Hepatocyte (in vitro differentiated cells): ENCODE results near the gene CTXN2. TPM values are rescaled to one million over a fixed set of nuclear protein-coding genes. Genes with fewer than 3 reads are reported as not detected.

Experiments used
- DNase-seq: peaks from one replicate; pipeline ENCODE4 v3.0.0-alpha.2; 2016; ENCODE audit warnings: low spot score
- H2AFZ ChIP-seq: fragments of 200-600 bp; sonication (generic); 2 replicates; pipeline ENCODE4 v1.6.0; 2016; ENCODE audit warnings: antibody characterized with exemption, mild to moderate bottlenecking
- H3K27ac ChIP-seq: fragments of 200-600 bp; sonication (generic); 2 replicates; pipeline ENCODE4 v1.5.1; 2016; ENCODE audit warnings: mild to moderate bottlenecking
- H3K27me3 ChIP-seq: fragments of 200-600 bp; sonication (generic); 2 replicates; pipeline ENCODE4 v1.6.1; 2016
- H3K36me3 ChIP-seq: fragments of 200-600 bp; sonication (generic); replicated peaks from 2 replicates; pipeline ENCODE4 v1.5.1; 2016; ENCODE audit warnings: low read depth; ENCODE audit not compliant: insufficient read depth
- H3K4me1 ChIP-seq: fragments of 200-600 bp; sonication (generic); 2 replicates; pipeline ENCODE4 v1.5.1; 2016; ENCODE audit warnings: mild to moderate bottlenecking, moderate library complexity; ENCODE audit not compliant: insufficient read depth
- H3K4me2 ChIP-seq: fragments of 200-600 bp; sonication (generic); 2 replicates; pipeline ENCODE4 v1.6.0; 2016
- H3K4me3 ChIP-seq: fragments of 200-600 bp; sonication (generic); 2 replicates; pipeline ENCODE4 v1.5.1; 2016; ENCODE audit warnings: mild to moderate bottlenecking
- H3K79me2 ChIP-seq: fragments of 200-600 bp; sonication (generic); 2 replicates; pipeline ENCODE4 v1.6.0; 2017; ENCODE audit warnings: mild to moderate bottlenecking
- H3K9me2 ChIP-seq: fragments of 200-600 bp; sonication (generic); replicated peaks from 2 replicates; pipeline ENCODE4 v1.6.0; 2017; ENCODE audit warnings: mild to moderate bottlenecking; ENCODE audit not compliant: insufficient read depth
- H3K9me3 ChIP-seq: fragments of 200-600 bp; sonication (generic); 2 replicates; pipeline ENCODE4 v1.5.1; 2016; ENCODE audit warnings: low read depth, mild to moderate bottlenecking
- H4K20me1 ChIP-seq: fragments of 200-600 bp; sonication (generic); 2 replicates; pipeline ENCODE4 v1.6.0; 2016; ENCODE audit warnings: mild to moderate bottlenecking; ENCODE audit not compliant: insufficient read depth, poor library complexity, severe bottlenecking
- CTCF ChIP-seq: fragments of 200-600 bp; sonication (generic); IDR thresholded peaks from 2 replicates; pipeline ENCODE4 v1.5.1; 2016; ENCODE audit warnings: antibody characterized with exemption, mild to moderate bottlenecking; ENCODE audit not compliant: poor library complexity
- EZH2 ChIP-seq: fragments of 200-600 bp; sonication (generic); IDR thresholded peaks from 2 replicates; pipeline ENCODE4 v1.6.1; 2016; ENCODE audit warnings: antibody characterized with exemption, mild to moderate bottlenecking, borderline replicate concordance
- EZH2phosphoT487 ChIP-seq: fragments of 200-600 bp; sonication (generic); IDR thresholded peaks from one replicate; pipeline ENCODE4 v1.6.1; 2018; ENCODE audit warnings: antibody characterized with exemption, mild to moderate bottlenecking, low read depth, moderate library complexity; ENCODE audit not compliant: unreplicated experiment, severe bottlenecking
- WGBS: methylation state at CpG from one replicate; pipeline ENCODE4 v1.1.6; 2016; ENCODE audit warnings: low lambda C conversion rate; ENCODE audit errors: missing lambda C conversion rate; 5-methylcytosine and 5-hydroxymethylcytosine counted together
- polyA plus RNA-seq: library from polyadenylated mRNA; unstranded; fragments of >200 nt; fragmentation: Nextera tagmentation; extraction: Ambion mirVana; gene quantifications from 2 replicates; pipeline ENCODE4 v1.2.1, GENCODE V29; 2016
- total RNA-seq: library from RNA; depleted of rRNA; stranded (reverse); fragments of >200 nt; gene quantifications from 2 replicates; pipeline ENCODE4 v1.2.3, GENCODE V29; 2014

The CTXN2 gene
- total and polyA plus RNA-seq, 2 experiments from 2014 or later = not detected

GRCh38 chr15:48225771-48226170 lies 34.3 kb downstream of the CTXN2 start:
- Histone ChIP-seq H3K27me3 (peaks cover 10% of the 10 kb centered on the region), H3K27ac (no peak overlapping the region), H3K4me1 (no peaks in the 10 kb centered on the region), H3K9me2 (no peaks in the 10 kb centered on the region), H3K79me2 (no peaks in the 10 kb centered on the region), H2AFZ (no peak overlapping the region), H3K4me3 (no peak overlapping the region), H3K36me3 (no peaks in the 10 kb centered on the region), H3K9me3 (no peaks in the 10 kb centered on the region), H4K20me1 (no peaks in the 10 kb centered on the region), H3K4me2 (no peak overlapping the region)
- TF ChIP-seq EZH2 = no peak
- no peak for TF ChIP-seq EZH2phosphoT487
- TF ChIP-seq CTCF = no peak
- WGBS = 76% methylated on average over 3 of the region's 3 CpGs
- no peak for DNase-seq

- Histone ChIP-seq H3K4me3 (no peak overlapping the region), H3K27ac (no peak overlapping the region), H3K4me1 (no peaks in the 10 kb centered on the region), H3K27me3 (no peaks in the 10 kb centered on the region), H3K79me2 (no peaks in the 10 kb centered on the region), H3K9me2 (no peaks in the 10 kb centered on the region), H3K4me2 (no peak overlapping the region), H3K9me3 (no peaks in the 10 kb centered on the region), H4K20me1 (no peaks in the 10 kb centered on the region), H3K36me3 (no peaks in the 10 kb centered on the region), H2AFZ (no peak overlapping the region)
- no peak for TF ChIP-seq EZH2phosphoT487
- no peak for TF ChIP-seq EZH2
- no peak for TF ChIP-seq CTCF
- WGBS = 91% methylated on average over 5 of the region's 5 CpGs
- DNase-seq = no peak
Observed at GRCh38 chr15:48230498-48230897, 39.0 kb downstream of the CTXN2 start.

DNA sequence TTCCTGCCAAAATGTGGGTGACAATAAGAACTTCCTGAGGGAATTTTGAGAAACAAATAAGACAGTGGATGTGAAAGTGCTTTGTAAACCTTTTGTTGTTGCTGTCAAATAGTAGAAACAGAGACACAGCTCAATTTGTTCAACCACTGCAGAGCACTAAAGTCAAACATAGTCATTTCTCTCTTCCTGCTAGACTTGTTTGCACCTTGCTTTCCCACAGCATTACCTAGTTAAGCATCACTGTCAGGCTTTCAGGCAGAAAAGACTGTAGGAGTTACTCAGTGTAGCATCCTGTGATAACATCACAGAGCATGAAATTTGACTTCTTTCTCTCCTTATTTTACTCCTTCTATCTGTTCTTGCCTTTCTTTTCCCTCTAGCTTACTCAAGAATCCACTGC lies 41.8 kb downstream of the CTXN2 start:
- H3K27me3 ChIP-seq = no peaks in the 10 kb centered on the region
- H4K20me1 ChIP-seq = no peaks in the 10 kb centered on the region
- no peaks in the 10 kb centered on the region for H3K9me2 ChIP-seq
- H3K36me3 ChIP-seq = no peaks in the 10 kb centered on the region
- no peaks in the 10 kb centered on the region for H3K79me2 ChIP-seq
- H3K4me1 ChIP-seq = no peaks in the 10 kb centered on the region
- H3K4me3 ChIP-seq = no peak overlapping the region
- no peak overlapping the region for H3K4me2 ChIP-seq
- DNase-seq = no peak
- H3K9me3 ChIP-seq = no peaks in the 10 kb centered on the region
- TF ChIP-seq EZH2phosphoT487 (no peak), CTCF (no peak), EZH2 (no peak)
- H3K27ac ChIP-seq = no peak overlapping the region
- H2AFZ ChIP-seq = no peak overlapping the region

GRCh38 chr15:48239334-48239733 lies 47.9 kb downstream of the CTXN2 start:
- Histone ChIP-seq H3K4me2 (no peak overlapping the region), H3K27me3 (no peaks in the 10 kb centered on the region), H3K36me3 (no peaks in the 10 kb centered on the region), H2AFZ (no peak overlapping the region), H3K4me3 (no peak overlapping the region), H3K9me3 (no peaks in the 10 kb centered on the region), H3K27ac (no peak overlapping the region), H3K4me1 (no peaks in the 10 kb centered on the region), H3K79me2 (no peaks in the 10 kb centered on the region), H4K20me1 (no peaks in the 10 kb centered on the region), H3K9me2 (no peaks in the 10 kb centered on the region)
- WGBS = 92% methylated on average over 4 of the region's 4 CpGs
- DNase-seq = no peak
- no peak for TF ChIP-seq CTCF
- no peak for TF ChIP-seq EZH2
- TF ChIP-seq EZH2phosphoT487 = no peak
